ENCODE results near the gene MCCC1.
"Not testable (repeated sequence)": the region's sequence is repeated elsewhere in the genome, so short reads cannot be mapped to it uniquely, and the experiment has no call there.

Gene MCCC1

GRCh38 chr3:183101040-183101439 is 1.7 kb upstream of the MCCC1 start:
- not testable (repeated sequence) for DNase-seq

GRCh38 chr3:183100376-183100775 is 1.1 kb upstream of the MCCC1 start:
- DNase-seq = no peak

DNA sequence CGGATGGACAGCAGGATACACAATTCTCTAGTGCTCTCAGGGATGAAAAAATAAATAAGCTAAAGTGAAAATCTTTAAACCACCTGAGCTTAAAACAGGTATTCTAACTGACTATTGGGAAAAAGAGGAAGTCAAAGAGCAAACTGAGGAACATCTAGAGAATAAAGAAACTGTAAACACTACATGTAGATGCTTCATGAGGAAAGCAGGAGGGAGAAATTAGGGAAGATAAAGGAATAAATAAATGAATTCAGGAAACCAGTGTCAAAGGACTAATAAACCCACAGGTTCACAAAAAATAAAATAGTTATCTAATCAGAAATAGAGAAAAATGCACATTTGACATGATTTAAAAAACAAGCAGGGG is 525 bp upstream of the MCCC1 start:
- no peak for DNase-seq

GRCh38 chr3:183098536-183099025 is 715 bp downstream of the MCCC1 start:
- peak; percentile 80 for DNase-seq

DNA sequence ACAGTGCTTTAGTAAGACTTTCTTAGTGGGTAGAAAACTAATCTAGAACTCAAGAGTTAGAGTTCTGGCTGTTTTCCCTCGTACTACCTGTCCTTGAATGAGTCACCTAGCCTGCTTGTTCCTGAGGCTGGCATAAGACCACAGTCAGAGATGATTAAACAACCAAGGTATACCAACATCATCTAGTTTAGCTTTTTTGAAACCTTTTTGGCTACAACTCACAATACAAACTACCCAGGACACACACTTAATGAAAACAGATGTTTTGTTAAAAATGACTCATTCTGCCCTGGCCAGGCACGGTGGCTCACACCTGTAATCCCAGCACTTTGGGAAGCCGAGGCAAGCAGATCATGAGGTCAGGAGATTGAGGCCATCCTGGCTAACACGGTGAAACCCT is 4.6 kb downstream of the MCCC1 start:
- DNase-seq = no peak

DNA sequence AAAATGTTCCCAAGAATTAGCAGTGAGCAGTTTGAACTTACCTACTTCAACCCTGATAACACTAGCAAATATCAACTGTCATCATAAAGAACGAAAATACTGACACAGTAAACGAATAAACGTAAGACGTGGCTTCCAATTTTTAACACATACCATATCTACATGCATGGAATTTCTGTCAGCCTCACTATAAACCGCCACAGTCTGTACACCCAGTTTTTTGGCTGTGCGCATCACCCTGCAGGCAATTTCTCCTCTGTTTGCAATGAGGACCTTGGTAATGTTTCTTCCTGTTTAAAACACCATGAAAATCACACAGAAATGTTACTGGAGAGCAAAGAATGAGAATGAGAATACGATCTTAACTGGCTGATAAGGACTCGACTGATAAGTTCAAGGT is 7.0 kb downstream of the MCCC1 start:
- no peak for DNase-seq

DNA sequence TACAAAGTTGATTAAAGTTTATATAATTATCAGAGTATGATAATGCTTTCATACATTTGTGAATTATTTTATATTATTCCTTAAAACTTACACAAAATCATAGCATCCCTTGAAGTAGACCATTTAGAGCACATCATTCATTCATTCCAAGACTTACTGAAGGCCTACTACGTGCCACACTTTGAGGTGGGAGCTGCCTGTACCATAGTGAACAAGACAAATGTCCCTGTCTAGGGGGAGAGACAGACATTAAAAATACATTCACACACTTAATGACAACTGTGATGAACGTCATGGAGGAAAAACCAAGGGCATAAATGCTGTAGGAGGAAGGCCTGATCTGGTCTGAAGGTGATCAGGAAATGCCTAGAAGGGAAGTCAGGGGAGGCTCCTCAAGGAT is 12.1 kb downstream of the MCCC1 start:
- DNase-seq = no peak

GRCh38 chr3:183085634-183086390 is 13.5 kb downstream of the MCCC1 start:
- DNase-seq = peak; percentile 38

DNA sequence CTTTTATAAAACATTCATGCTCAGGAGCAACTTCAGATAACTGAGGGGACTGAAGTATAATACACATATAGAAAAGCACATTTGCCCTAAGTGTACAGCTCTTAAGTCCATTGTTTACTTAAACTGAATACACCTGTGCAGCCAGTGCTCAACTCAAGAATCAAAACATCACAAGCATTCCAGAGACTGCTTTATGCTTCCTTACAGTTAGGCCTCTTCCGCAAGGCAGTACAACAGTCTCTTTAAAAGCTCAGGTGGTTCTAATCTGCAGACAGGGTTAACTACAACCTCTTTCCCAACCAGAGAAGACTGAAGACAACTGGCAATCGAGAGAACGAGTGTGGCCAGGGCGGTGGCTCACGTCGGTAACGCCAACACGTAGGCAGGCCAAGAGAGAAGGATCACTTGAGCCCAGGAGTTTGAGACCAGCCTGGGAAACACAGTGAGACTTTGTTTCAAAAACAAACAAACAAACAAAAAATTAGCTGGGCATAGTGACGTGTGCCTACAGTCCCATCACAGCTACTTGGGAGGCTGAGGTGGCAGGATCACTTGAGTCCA is 16.9 kb downstream of the MCCC1 start:
- DNase-seq = no peak

- no peak for DNase-seq
Observed at GRCh38 chr3:183081459-183082183, 17.7 kb downstream of the MCCC1 start.

DNA sequence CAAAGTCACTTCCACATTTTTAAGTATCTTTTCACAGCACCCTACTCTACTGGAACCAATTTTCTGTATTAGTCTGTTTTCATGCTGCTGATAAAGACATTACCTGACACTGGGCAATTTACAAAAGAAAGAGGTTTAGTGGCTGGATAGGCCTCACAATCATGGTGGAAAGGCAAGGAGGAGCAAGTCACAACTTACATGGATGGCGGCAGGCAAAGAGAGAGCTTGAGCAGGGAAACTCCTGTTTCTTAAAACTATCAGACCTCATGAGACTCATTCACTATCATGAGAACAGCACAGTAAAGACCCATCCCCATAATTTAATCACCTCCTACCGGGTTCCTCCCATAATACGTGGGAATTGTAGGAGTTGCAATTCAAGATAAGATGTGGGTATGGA is 18.7 kb downstream of the MCCC1 start:
- no peak for DNase-seq

DNA sequence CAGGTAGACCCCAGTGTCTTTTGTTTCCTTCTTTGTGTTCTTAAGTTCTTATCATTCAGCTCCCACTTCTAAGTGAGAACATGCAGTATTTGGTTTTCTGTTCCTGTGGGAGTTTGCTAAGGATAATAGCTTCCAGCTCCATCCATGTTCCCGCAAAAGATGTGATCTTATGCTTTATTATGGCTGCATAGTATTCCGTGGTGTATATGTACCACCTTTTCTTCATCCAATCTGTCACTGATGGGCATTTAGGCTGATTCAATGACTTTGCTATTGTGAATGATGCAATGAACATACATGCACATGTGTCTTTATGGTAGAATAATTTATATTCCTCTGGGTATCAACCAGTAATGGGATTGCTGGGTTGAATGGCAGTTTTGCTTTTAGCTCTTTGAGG is 24.4 kb downstream of the MCCC1 start:
- DNase-seq = no peak

- no peak for DNase-seq
Observed at GRCh38 chr3:183074261-183074660, 25.0 kb downstream of the MCCC1 start.

DNA sequence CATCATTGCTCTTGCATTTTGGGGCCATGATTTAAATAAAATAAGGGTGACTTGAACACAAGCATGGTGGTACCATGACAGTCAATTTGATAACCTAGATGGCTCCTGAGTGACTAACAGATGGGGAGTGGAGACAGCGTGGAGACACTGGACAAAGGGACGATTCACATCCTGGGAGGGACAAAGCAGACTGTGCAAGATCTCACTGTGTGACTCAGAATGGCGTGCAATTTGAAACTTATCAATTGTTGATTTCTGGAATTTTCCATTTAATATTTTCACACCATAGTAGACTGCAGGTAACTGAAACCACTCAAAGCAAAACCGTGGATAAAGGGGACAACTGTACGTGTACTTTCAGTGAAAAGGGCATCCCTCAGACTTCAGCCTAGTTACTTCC is 25.5 kb downstream of the MCCC1 start:
- no peak for DNase-seq

DNA sequence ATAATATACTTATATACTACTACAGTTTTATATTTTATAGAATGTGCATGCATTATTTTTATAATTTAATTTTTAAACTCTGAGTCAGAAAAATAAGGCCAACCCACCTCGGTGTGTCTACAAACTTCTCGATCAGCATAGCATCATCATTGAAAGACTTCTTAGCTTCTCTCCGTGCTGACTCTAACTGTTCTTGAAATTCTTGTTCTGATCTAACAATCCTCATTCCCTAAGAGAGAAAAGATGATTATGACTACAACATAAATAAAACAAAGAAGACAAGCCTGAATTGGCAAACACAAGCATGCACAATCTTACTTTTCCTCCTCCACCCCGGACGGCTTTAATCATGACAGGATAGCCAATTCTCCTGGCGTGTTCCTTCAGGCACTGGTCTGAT is 28.4 kb downstream of the MCCC1 start:
- DNase-seq = no peak

GRCh38 chr3:183069086-183069485 is 30.2 kb downstream of the MCCC1 start:
- DNase-seq = no peak

GRCh38 chr3:183066891-183067290 is 32.4 kb downstream of the MCCC1 start:
- not testable (repeated sequence) for DNase-seq

DNA sequence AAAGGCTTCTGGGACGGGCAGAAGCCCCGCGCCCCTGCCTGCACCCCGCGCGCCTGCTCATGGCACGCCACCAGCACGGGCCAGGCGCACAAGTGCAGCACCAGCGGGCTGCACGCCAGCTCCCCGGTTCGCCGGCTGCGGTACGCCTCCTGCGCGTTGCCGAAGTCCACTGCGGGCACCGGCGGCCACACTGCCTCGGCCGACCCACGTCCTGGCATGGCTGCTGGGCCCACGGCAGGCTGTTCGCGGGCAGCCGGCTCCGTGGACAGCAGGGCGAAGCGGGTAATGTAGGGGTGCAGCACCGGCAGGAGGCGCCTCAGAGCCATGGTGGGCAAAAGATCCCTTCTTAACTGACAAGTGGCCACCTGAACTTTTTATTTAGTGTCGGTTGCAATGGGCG is 34.8 kb downstream of the MCCC1 start:
- no peak for DNase-seq

GRCh38 chr3:183061391-183062172 is 37.7 kb downstream of the MCCC1 start:
- DNase-seq = no peak

DNA sequence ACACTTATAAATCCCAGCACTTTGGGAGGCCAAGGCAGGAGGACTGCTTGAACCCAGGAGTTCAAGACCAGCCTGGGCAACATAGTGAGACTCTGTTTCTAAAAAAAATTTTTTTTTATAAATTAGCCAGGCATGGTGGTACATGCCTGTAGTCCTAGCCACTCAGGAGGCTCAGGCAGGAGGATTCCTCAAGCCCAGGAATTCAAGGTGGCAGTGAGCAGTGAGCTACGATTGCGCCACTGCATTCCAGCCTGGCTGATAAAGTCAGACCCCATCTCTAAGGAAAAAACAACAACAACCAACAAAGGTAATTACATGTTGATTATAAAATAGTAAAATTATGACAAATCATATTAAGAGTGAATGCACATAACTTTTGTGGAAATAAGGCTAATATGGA is 40.9 kb downstream of the MCCC1 start:
- DNase-seq = no peak

- peak; percentile 3 for DNase-seq
Observed at GRCh38 chr3:183050706-183051105, 48.6 kb downstream of the MCCC1 start.

DNA sequence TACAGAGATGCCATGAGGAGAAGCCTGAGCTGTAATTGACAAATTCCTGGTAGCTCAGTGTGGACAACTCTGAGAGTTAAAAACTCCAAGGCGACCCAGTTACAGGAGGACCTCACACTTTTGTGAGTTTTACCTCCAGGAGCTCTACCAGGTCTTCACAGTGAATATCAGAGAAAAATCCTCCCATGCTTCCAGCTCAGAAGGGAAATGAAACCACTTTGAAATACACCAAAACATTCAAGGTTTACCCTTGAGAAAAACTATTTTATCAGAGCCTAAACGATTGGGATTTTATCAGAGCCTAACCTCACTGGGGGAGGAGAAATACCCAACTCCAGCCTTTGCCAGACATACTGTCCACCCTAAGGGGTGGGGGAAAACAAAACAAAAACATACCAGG is 52.4 kb downstream of the MCCC1 start:
- DNase-seq = no peak

GRCh38 chr3:183044547-183045229 is 54.6 kb downstream of the MCCC1 start:
- no peak for DNase-seq

Data from eye (tissue), 1 donor.